Measurements from ENCODE around the gene SMIM34.
"Not testable (repeated sequence)": the region's sequence is repeated elsewhere in the genome, so short reads cannot be mapped to it uniquely, and the experiment has no call there.

SMIM34 gene

DNA sequence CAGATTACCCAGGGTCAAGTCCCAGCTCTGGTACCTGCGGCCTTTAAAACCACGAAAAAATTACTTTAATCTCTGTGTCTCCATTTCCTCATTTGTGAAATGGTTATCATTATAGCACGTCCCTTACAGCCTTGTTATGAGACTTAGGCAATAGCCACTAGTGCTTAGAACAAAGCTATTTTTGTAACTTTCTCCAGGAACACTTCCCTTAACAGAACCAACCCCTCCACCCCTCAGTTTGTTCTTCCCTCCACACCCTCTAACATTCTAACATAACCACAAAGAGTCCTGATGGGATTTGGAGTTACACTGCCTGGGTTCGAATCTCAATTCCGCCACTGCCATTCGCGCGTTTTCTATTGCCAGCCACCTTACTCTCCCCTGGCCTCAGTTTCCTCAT is 49.3 kb downstream of the SMIM34 start:
- DNase-seq (ENCODE audit: extremely low read depth, low read depth), result not testable (repeated sequence)

DNA sequence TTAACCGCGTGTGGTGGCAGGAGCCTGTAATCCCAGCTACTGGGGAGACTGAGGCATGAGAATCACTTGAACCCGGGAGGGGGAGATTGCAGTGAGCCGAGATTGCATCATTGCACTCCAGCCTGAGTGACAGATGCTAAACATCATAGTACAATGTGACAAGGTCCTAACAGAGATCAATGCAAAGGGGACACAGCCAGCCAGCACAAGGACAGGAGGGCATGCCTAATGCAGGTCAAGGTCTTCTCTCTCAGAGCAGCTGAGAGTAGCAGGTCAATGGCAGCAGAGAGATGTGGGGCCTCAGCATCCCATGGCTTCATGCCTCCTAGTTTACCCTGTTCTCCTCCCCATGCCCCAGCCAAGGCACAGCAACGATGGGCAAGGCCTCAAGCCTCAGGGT is 51.4 kb downstream of the SMIM34 start:
- DNase-seq (ENCODE audit: extremely low read depth, low read depth), result no peak
- TF ChIP-seq, protein P1, sequence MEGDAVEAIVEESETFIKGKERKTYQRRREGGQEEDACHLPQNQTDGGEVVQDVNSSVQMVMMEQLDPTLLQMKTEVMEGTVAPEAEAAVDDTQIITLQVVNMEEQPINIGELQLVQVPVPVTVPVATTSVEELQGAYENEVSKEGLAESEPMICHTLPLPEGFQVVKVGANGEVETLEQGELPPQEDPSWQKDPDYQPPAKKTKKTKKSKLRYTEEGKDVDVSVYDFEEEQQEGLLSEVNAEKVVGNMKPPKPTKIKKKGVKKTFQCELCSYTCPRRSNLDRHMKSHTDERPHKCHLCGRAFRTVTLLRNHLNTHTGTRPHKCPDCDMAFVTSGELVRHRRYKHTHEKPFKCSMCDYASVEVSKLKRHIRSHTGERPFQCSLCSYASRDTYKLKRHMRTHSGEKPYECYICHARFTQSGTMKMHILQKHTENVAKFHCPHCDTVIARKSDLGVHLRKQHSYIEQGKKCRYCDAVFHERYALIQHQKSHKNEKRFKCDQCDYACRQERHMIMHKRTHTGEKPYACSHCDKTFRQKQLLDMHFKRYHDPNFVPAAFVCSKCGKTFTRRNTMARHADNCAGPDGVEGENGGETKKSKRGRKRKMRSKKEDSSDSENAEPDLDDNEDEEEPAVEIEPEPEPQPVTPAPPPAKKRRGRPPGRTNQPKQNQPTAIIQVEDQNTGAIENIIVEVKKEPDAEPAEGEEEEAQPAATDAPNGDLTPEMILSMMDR (IDR thresholded peaks at IDR 0.05; ENCODE audit: low read depth, low read length), result no peak

DNA sequence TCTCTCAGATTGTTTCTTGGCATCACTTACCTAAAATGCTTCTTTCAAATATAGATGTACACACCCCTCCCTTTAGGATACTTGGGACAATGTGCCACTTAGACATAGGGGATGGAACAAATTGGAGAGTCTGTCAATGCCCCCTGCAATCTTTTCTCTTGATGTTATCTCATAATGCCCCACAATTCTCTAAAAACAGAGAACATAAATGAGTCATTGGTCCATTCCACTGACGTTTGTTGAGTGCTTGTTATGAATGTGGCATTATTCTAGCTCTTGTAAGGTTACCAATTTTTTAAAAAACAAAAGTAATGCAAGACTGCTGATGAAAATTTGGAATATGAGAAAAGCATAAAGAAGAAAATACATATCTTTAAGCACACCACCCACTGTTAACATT is 54.0 kb downstream of the SMIM34 start:
- DNase-seq (ENCODE audit: extremely low read depth, low read depth), result no peak
- TF ChIP-seq, protein P1 (IDR thresholded peaks at IDR 0.05; ENCODE audit: low read depth, low read length), result no peak

Measured in AG09319 (cell line).